ENCODE data around the gene PDGFRB. TPM values are rescaled to one million over a fixed set of nuclear protein-coding genes. Genes with fewer than 3 reads are reported as not detected.

Gene PDGFRB
- total RNA-seq, 4 donors from 2014 or later = 171 to 354 (median 217) TPM

GRCh38 chr5:150121448-150122157 lies 34.0 kb downstream of the PDGFRB start:
- H3K36me3 ChIP-seq = peaks cover 9 to 100% (median 13%) of the 10 kb centered on the region in 3 donors
- DNase-seq (ENCODE audit: low spot score in 2 of 2) = peak in 1 of 2 donors; percentile 12
- 94 to 96% methylated on average over 14 of the region's 14 CpGs for WGBS, 2 donors
- no peaks in the 10 kb centered on the region for H3K27me3 ChIP-seq
- no peak overlapping the region for H3K4me3 ChIP-seq
- no peaks in the 10 kb centered on the region for H3K9me3 ChIP-seq
- peaks cover 0 to 18% (median 0%) of the 10 kb centered on the region in 4 donors for H3K4me1 ChIP-seq
- H3K27ac ChIP-seq = peak overlapping the region in 2 of 4 donors; percentile 11 to 53
- TF ChIP-seq CTCF (IDR thresholded peaks at IDR 0.05) (no peak), POLR2A (IDR thresholded peaks at IDR 0.05) (no peak), EP300 (IDR thresholded peaks at IDR 0.05) (no peak)

- Histone ChIP-seq H3K4me1 (peaks cover 0 to 20% (median 0%) of the 10 kb centered on the region in 4 donors), H3K27ac (peak overlapping the region in 2 of 4 donors; percentile 11 to 53), H3K4me3 (no peak overlapping the region), H3K27me3 (no peaks in the 10 kb centered on the region), H3K36me3 (peaks cover 8 to 99% (median 13%) of the 10 kb centered on the region in 3 donors), H3K9me3 (no peaks in the 10 kb centered on the region)
- TF ChIP-seq POLR2A (IDR thresholded peaks at IDR 0.05) (no peak), EP300 (IDR thresholded peaks at IDR 0.05) (no peak), CTCF (IDR thresholded peaks at IDR 0.05) (no peak)
- WGBS, 2 donors = 84% methylated on average over 11 to 19 of the region's 19 CpGs
- peak in 1 of 2 donors; percentile 11 for DNase-seq (ENCODE audit: low spot score in 2 of 2)
These were observed 34.8 kb downstream of the PDGFRB start for GRCh38 chr5:150120617-150121447.

GRCh38 chr5:150120062-150120441 lies 35.6 kb downstream of the PDGFRB start:
- no peak for TF ChIP-seq POLR2A (IDR thresholded peaks at IDR 0.05)
- no peak for TF ChIP-seq CTCF (IDR thresholded peaks at IDR 0.05)
- no peak for TF ChIP-seq EP300 (IDR thresholded peaks at IDR 0.05)
- no peaks in the 10 kb centered on the region for H3K9me3 ChIP-seq
- no peak overlapping the region for H3K4me3 ChIP-seq
- WGBS, 2 donors = 96% methylated on average over 3 of the region's 3 CpGs
- no peak overlapping the region for H3K27ac ChIP-seq
- H3K36me3 ChIP-seq = peaks cover 8 to 99% (median 13%) of the 10 kb centered on the region in 3 donors
- peaks cover 0 to 20% (median 0%) of the 10 kb centered on the region in 4 donors for H3K4me1 ChIP-seq
- no peak for DNase-seq (ENCODE audit: low spot score in 2 of 2)
- H3K27me3 ChIP-seq = no peaks in the 10 kb centered on the region

- peak in 1 of 5 experiments; percentile 13 for TF ChIP-seq CTCF (IDR thresholded peaks at IDR 0.05)
- TF ChIP-seq POLR2A (IDR thresholded peaks at IDR 0.05) = no peak
- peaks cover 0 to 20% (median 0%) of the 10 kb centered on the region in 4 donors for H3K4me1 ChIP-seq
- H3K27ac ChIP-seq = no peak overlapping the region
- DNase-seq (ENCODE audit: low spot score in 2 of 2) = peak in 1 of 2 donors; percentile 11
- H3K36me3 ChIP-seq = peaks cover 8 to 99% (median 13%) of the 10 kb centered on the region in 3 donors
- H3K4me3 ChIP-seq = no peak overlapping the region
- WGBS, 2 donors = 71 to 79% methylated on average over 10 of the region's 10 CpGs
- H3K9me3 ChIP-seq = no peaks in the 10 kb centered on the region
- H3K27me3 ChIP-seq = no peaks in the 10 kb centered on the region
These were observed 36.1 kb downstream of the PDGFRB start for GRCh38 chr5:150119421-150120061.
